GM19463 (cell line): Measurements from ENCODE around the gene ELAVL1.
"Not testable (repeated sequence)": the region's sequence is repeated elsewhere in the genome, so short reads cannot be mapped to it uniquely, and the experiment has no call there.

Source experiments
- ATAC-seq: cut with Tn5 transposase; IDR thresholded peaks from one replicate; pipeline ENCODE4 v1.9.1; 2021; ENCODE audit warnings: mild to moderate bottlenecking, moderate library complexity; ENCODE audit not compliant: unreplicated experiment

ELAVL1 gene

DNA sequence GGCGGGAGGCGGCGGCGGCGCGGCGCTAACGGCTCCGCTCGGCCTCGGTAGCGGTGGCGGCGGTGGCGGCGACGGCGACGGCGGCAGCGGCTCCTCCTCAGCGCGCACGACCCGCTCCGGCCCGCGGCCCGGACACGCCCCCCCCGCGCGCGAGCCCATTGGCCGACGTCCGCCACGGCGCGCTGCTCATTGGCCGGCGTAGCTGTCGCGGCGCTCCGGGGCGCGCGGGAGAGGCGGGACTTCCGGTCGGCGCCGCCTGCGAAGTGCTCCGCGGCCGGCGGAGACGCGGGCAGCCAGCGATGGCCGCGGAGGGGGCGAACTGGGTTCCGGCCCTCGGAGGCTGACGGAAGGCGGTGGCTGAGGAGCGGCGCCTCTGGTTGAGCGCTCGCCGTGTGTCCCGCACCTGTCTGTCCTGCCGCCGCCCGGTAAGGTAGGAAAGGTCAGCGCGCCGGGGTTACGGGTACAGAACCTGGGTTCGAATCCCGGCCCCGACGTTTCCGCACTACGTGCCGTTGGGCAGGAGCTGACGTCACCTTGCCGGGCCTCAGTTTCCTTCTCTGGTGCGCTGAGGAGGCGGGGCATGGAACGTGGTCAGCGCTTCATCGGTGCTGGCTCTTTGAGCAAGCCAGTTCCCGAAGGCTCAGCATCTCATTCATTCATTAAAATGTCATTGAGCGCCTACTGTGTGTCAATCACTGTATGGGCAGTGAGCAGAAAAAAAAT is at the start of gene ELAVL1:
Gene ELAVL1 (minus strand): TSS at position 108 of the 723 bp plus-strand sequence. CDS start 13,826 bp downstream, outside the sequence.
- peak; percentile 80 for ATAC-seq

DNA sequence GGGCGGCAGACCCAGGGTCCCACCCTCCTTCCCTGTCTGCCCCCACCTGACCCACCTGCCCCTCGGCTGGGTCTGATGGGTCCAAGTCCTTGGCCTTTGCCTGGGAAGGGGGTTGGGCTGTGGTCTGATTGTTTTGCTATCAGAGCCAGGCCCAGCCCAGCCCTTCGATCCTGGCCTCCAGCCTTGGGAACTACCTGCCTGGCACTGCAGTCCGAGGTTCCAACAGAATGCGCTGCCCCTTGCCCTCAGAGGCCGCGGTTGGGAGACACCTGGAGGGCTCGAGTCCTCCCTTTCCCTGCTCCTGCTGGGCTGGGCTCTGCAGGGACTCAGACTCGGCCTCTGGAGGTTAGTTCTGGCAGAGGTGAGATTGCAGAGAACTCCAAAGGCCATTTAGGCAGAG is 48.7 kb upstream of the ELAVL1 start:
- no peak for ATAC-seq

DNA sequence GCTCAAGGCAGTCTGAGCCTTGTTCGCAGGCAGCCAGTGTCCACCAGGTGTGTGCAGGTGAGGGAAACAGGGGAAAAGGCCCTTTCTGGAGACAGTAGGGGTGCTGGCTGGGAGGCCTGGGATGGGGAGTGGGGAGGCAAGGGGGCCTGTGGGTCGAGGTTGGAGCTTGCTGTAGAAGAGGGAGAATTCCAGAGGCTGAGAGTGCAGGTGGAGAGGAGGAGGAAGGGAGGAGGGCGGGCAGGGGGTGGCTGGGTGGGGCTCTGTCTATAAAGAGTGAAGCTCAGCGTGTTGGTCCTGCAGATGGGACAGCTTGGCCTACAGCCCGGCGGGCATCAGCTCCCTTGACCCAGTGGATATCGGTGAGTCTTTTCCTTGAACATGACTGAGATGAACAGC is 47.0 kb upstream of the ELAVL1 start, which contains the start of gene CCL25:
Gene CCL25 (plus strand): TSS at position 297 of the 396 bp plus-strand sequence. CDS start 290 bp downstream, outside the sequence.
- ATAC-seq = no peak

- ATAC-seq = peak; percentile 82
These were observed 45.0 kb upstream of the ELAVL1 start for GRCh38 chr19:8050274-8051096.

DNA sequence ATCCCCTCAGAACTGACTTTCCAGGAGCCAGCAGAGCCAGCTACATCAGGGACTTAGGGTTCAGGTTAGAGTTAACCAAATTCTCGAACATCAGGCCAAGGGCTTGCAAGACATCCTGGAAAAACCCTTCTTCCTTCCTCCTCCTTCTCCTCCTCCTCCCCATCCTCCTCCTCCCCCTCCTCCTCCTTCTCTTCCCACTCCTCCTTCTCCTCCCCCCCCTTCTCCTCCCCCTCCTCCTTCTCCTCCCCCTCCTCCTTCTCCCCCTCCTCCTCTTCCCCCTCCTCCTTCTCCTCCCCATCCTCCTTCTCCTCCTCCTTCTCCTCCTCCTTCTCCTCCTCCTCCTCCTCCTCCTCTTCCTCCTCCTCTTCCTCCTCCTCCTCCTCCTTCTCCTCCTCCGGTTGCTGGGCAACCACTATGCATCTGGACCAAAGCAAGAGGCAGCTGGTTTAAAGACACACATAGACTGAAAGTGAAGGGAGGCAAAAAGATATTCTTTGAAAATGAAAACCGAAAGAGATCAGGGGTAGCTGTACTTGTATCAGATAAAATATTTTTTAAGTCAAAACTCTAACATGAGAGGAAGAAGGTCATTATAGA is 41.2 kb upstream of the ELAVL1 start:
- ATAC-seq = no peak

GRCh38 chr19:8045872-8046568 is 40.6 kb upstream of the ELAVL1 start:
- no peak for ATAC-seq

DNA sequence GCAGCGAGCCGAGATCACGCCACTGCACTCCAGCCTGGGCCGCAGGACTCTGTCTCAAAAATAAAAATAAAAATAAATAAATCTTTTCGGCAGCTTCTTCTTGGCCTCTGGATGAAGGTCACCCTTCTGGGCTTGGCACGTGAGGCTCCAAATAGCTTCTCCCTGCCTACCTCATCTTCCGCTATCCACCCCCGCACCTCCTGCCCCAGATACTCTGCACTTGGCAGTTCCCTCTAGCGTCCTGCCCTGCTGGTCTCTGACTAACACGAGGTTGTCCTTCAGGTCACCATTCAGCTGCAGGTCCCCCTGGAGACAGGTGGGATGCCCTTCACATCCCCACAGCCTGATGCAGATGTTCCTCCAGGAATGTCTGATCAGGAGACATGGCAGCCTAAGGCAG is 38.6 kb upstream of the ELAVL1 start:
- no peak for ATAC-seq

GRCh38 chr19:8042900-8043299 is 37.5 kb upstream of the ELAVL1 start:
- ATAC-seq = no peak

- no peak for ATAC-seq
These were observed 36.1 kb upstream of the ELAVL1 start for GRCh38 chr19:8041531-8041931.

- ATAC-seq = no peak
These were observed 33.8 kb upstream of the ELAVL1 start for GRCh38 chr19:8039231-8039630.

- ATAC-seq = no peak
These were observed 33.4 kb upstream of the ELAVL1 start for GRCh38 chr19:8038815-8039214.

GRCh38 chr19:8036434-8037099 is 31.1 kb upstream of the ELAVL1 start:
- ATAC-seq = no peak

GRCh38 chr19:8034178-8034525 is 28.7 kb upstream of the ELAVL1 start:
- ATAC-seq = no peak

GRCh38 chr19:8033287-8034177 is 28.1 kb upstream of the ELAVL1 start:
- ATAC-seq = not testable (repeated sequence)

- no peak for ATAC-seq
These were observed 25.5 kb upstream of the ELAVL1 start for GRCh38 chr19:8030960-8031359.

- no peak for ATAC-seq
These were observed 23.6 kb upstream of the ELAVL1 start for GRCh38 chr19:8028951-8029491.

DNA sequence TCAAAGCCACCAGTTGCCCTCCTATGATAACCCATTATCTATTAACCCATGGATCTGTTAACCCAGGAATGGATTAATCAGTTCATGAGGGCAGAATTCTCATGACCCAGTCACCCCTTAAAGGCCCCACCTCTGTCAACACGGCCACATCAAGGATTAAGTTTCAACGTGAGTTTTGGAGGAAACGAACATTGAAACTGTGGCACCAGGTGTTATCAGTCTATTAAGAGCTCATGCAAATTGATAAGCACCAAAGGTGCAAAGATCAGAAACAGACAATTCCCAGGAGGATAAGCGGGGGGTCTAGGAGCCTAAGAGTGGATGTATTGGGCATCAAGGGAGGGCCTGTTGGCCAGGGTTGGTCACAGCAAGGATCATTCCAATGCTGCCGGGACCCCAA is 19.9 kb upstream of the ELAVL1 start:
- ATAC-seq = no peak

DNA sequence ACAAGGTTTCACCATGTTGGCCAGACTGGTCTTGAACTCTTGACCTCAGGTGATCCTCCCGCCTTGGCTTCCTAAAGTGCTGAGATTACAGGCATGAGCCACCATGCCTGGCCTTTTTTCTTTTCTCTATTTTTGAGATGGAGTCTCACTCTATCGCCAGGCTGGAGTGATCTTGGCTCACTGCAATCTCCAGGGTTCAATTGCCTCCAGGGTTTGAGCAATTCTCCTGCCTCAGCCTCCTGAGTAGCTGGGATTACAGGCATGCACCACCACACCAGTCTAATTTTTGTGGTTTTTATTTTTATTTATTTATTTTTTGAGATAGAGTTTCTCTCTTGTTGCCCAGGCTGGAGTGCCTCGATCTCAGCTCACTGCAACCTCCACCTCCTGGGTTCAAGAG is 18.8 kb upstream of the ELAVL1 start:
- ATAC-seq = not testable (repeated sequence)

DNA sequence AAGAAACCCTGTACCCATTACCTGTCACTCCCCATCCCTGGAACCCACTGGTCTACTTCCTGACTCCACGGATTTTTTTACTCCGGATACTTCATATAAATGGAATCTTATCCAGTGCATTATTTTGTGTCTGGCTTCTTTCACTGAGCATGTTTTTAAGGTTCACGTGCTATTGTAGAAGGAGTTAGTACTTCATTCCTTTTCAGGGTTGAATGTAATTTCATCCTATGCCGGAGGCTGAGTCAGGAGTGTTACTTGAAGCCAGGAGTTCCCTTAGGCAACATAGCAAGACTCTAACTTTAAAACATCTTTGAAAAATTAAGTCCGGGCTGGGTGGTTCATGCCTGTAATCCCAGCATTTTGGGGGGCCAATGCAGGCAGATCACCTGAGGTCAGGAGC is 17.9 kb upstream of the ELAVL1 start:
- no peak for ATAC-seq
